Measurements from ENCODE around the gene ZBBX. TPM values are rescaled to one million over a fixed set of nuclear protein-coding genes. Genes with fewer than 3 reads are reported as not detected.
"Not testable (repeated sequence)": the region's sequence is repeated elsewhere in the genome, so short reads cannot be mapped to it uniquely, and the experiment has no call there.

Gene ZBBX, protein sequence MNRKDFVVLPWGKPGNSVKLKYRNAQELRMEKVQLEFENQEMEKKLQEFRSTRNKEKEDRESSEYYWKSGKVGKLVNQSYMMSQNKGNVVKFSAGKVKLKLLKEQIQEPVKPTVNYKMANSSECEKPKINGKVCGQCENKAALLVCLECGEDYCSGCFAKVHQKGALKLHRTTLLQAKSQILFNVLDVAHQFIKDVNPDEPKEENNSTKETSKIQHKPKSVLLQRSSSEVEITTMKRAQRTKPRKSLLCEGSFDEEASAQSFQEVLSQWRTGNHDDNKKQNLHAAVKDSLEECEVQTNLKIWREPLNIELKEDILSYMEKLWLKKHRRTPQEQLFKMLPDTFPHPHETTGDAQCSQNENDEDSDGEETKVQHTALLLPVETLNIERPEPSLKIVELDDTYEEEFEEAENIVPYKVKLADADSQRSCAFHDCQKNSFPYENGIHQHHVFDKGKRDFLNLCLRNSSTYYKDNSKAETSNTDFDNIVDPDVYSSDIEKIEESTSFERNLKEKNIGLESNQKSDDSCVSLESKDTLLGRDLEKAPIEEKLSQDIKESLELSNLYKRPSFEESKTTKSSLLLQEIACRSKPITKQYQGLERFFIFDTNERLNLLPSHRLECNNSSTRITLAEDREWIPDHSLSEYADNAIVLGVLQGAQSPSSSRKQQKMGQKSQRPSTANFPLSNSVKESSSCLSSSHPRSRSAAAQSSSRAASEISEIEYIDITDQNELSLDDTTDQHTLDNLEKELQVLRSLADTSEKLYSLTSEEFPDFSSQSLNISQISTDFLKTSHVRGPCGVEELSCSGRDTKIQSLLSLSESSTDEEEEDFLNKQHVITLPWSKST
- total RNA-seq (2014; rRNA removed; shearing (Covaris generic)) = not detected in 2 replicates

DNA sequence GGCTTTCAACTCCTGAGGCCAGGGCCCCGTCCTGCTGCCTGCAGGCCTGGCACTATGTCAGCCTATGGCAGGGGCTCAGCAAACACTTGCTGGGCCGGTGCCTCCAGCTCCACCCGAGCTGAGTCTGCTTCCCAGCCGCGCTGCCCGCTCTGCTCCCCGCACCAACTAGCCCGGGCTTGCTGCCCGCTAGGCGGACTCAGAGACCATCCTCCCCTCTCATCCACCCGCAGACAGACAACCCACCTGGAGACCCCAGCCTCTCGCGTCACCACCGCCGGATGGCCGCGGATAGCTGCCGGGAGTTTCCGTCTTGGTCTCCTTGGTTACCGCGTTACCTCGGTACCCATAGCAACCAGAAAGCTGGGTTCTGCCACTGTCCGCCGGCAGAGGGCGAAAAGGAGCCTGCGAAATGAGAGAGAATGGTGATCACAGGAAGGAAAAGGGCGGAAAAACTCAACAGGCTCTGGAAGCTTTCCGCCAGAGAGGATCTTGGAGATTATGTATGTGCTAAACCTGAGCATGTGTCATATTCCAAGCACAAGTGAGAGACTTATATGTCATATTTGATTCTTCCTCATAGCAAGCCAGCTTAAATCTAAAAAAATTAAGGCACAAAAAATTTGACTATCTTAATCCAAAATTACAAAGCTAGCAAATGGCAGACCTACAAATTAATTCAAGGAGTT, at the start of gene ZBBX:
TSS of gene ZBBX (minus strand) at position 294 of the 686 bp plus-strand sequence. CDS start 7,396 bp downstream, outside the sequence.
- no peak within 1 kb of the TSS for H3K4me3 ChIP-seq
- no peaks in the 10 kb centered on the region for H3K27me3 ChIP-seq
- H3K9me3 ChIP-seq (replicated peaks) = no peaks in the 10 kb centered on the region
- H3K27ac ChIP-seq = no peak within 1 kb of the TSS
- DNase-seq = peak; percentile 38 to 65
- H3K36me3 ChIP-seq = no peaks in the 10 kb centered on the region
- H3K4me1 ChIP-seq = no peaks in the 10 kb centered on the region

DNA sequence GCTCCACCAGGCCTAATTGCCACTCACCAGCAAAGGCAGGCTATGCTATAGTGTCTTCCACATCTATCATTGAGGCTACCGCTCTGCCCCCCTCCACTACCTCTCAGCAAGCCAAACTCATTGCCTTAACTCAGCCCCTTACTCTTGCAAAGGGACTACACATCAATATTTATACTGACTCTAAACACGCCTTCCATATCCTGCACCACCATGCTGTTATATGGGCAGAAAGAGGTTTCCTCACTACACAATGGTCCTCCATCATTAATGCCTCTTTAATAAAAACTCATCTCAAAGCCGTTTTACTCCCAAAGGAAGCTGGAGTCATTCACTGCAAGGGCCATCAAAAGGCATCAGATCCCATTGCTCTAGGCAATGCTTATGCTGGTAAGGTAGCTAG, 46.9 kb upstream of the ZBBX start:
- not testable (repeated sequence) for DNase-seq; H3K9me3 ChIP-seq (replicated peaks); H3K27ac ChIP-seq; H3K4me3 ChIP-seq; H3K36me3 ChIP-seq; H3K27me3 ChIP-seq; H3K4me1 ChIP-seq

DNA sequence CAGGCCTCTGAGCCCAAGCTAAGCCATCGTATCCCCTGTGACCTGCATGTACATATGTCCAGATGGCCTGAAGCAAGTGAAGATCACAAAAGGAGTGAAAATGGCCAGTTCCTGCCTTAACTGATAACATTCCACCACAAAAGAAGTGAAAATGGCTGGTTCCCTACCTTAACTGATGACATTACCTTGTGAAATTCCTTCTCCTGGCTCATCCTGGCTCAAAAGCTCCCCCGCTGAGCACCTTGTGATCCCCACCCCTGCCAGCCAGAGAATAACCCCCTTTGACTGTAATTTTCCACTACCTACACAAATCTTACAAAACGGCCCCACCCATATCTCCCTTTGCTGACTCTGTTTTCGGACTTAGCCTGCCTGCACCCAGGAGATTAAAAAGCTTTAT, 42.3 kb upstream of the ZBBX start:
- not testable (repeated sequence) for H3K27me3 ChIP-seq; H3K4me1 ChIP-seq; H3K36me3 ChIP-seq; H3K4me3 ChIP-seq; DNase-seq; H3K27ac ChIP-seq; H3K9me3 ChIP-seq (replicated peaks)

DNA sequence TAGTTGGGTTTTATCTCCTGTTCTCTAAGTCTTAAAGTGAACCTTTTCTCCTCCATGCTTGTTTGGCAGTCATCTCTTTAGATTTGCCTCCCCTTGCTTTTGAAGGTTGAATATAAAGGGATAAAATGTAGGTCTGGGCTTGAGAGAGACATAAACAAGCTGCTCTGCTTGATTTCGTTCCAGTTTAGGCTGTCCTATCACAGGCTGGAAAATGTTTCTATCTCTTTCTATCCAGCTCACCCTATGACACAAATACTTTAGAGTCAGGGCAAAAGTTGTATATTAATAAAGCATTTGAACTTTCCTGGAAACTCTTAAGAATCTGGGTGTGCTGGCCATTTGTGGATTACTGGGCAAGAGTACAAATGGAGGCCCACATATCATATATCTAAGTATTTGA, 29.5 kb upstream of the ZBBX start:
- no peak overlapping the region for H3K27ac ChIP-seq
- no peaks in the 10 kb centered on the region for H3K36me3 ChIP-seq
- H3K4me3 ChIP-seq = no peak overlapping the region
- H3K27me3 ChIP-seq = no peaks in the 10 kb centered on the region
- DNase-seq = no peak
- no peaks in the 10 kb centered on the region for H3K4me1 ChIP-seq
- no peaks in the 10 kb centered on the region for H3K9me3 ChIP-seq (replicated peaks)

DNA sequence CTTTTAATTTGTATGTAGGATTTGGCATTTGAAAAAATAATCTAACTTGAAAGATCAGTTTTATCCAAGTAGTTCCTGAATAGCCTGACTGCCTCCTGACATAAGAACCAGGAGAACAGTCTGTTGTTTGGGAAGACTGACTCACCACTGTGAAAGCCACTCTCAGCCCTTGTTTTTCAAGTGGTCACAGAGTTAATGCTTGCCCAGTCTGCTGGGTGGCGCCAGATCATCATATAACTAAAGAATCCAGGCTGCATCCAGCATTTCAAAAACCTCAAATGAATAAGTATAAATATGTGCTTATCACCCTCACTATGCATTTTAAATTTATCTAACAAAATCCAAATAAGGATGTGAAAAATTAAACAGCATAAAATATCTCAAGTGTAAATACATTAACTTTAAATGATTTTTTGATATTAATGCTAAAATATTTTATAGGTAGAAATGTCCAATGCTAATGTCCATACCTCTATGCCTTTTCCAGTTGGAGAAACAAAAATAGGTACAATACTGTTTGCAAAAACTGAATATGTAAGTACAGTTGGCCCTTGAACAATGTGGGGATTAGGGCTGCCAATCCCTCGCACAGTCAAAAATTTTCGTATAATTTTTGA, 26.9 kb upstream of the ZBBX start:
- H3K4me1 ChIP-seq = no peaks in the 10 kb centered on the region
- peak; percentile 28 to 54 for DNase-seq
- H3K9me3 ChIP-seq (replicated peaks) = no peaks in the 10 kb centered on the region
- no peak overlapping the region for H3K4me3 ChIP-seq
- no peaks in the 10 kb centered on the region for H3K27me3 ChIP-seq
- H3K27ac ChIP-seq = no peak overlapping the region
- H3K36me3 ChIP-seq = no peaks in the 10 kb centered on the region

DNA sequence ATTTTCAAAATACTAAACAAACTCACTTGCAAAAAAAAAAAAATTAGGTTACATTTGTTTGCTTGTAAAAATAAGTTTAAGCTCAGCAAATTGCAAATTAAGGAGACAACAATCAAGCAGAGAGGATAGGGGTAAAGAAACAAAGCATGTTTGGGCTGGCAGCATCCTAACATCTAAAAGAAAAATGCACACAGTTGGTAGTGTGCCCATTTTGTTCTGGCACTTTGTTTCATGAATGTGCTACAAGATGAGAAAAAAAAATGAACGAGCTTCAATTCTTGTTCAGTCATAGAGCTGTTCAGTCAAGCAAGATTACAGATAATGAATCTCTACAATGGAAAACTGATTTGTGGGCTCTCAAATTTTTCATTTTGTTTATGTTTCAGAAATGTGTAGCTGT, 17.7 kb upstream of the ZBBX start:
- DNase-seq = no peak
- Histone ChIP-seq H3K4me3 (no peak overlapping the region), H3K36me3 (no peaks in the 10 kb centered on the region), H3K27ac (no peak overlapping the region), H3K9me3 (replicated peaks) (no peaks in the 10 kb centered on the region), H3K4me1 (no peaks in the 10 kb centered on the region), H3K27me3 (no peaks in the 10 kb centered on the region)

DNA sequence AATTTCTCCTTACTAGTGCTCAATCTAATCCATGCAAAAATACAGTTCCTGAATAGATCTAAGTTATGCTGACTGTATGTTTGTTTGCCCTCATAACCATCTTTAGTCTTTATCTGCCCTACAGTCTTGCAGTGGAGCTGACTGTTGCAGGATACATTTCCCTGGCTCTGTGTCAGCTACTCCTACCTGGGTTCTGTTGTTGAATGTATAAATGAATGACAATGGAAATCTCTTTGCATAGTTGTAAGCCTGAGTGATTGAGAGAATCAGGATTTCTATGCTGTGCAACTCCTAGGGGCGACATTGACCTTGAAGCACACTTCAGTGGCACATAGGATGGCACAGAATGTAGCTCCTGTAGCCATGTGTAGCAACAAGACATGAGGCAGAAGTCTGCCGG, 16.0 kb upstream of the ZBBX start:
- no peaks in the 10 kb centered on the region for H3K9me3 ChIP-seq (replicated peaks)
- no peak for DNase-seq
- H3K27me3 ChIP-seq = no peaks in the 10 kb centered on the region
- H3K36me3 ChIP-seq = no peaks in the 10 kb centered on the region
- no peak overlapping the region for H3K4me3 ChIP-seq
- no peaks in the 10 kb centered on the region for H3K4me1 ChIP-seq
- H3K27ac ChIP-seq = no peak overlapping the region

DNA sequence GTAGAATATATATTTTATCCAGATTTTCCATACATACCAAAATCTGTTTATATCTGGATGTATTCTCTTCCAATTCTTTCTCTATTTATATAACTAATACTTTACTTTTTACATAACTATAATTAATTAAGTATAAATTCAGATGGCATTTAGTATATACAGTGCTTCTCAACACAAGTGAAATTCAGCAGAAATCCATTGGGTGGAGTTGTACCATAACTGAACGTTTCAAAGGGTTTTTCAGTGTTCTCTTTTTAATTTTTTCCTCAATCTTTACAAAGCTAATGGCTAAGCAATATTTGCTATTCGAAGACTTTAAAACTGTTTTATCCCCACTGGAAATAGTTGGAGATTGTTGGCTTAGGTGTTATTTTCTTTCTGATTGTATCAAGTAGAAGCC, 13.9 kb upstream of the ZBBX start:
- Histone ChIP-seq H3K27me3 (no peaks in the 10 kb centered on the region), H3K9me3 (replicated peaks) (no peaks in the 10 kb centered on the region), H3K4me1 (no peaks in the 10 kb centered on the region), H3K4me3 (no peak overlapping the region), H3K27ac (no peak overlapping the region), H3K36me3 (no peaks in the 10 kb centered on the region)
- DNase-seq = no peak

DNA sequence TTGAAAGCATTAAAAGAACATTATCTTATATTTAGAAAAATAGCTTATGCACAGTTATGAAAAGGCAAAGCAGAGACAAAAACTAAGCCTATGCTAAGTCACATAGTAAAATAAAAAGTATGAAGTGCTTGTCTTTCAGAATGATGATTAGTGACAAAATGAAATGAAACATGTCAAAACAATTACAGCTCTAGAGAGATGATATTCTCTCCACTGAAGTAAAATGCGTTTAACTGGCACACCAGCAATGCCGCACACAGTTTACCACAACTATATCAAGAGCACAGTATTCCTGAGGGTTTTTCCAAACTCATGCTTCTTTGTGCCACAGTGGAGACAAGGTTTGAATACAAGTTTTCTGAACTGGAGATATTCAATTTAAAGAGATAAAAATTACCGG, 2.1 kb upstream of the ZBBX start:
- Histone ChIP-seq H3K9me3 (replicated peaks) (no peaks in the 10 kb centered on the region), H3K36me3 (no peaks in the 10 kb centered on the region), H3K4me3 (no peak overlapping the region), H3K27ac (no peak overlapping the region), H3K4me1 (no peaks in the 10 kb centered on the region), H3K27me3 (no peaks in the 10 kb centered on the region)
- no peak for DNase-seq

DNA sequence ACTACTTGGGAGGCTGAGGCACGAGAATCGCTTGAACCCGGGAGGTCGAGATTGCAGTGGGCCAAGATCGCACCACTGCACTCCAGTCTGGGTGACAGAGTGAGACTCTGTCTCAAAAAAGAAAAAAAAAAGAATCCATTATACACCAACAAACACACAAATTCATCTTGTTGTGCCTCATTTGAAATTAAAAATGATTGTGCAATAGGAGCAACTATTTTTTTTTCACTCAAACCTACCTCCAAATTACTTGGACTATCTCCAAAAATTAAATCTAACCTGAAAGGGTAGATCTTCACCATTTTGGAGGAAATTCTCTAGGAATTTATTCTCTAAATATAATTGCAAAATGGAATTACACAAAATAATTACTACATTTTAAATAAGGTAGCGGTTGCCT, 4.6 kb downstream of the ZBBX start:
- no peak for DNase-seq
- Histone ChIP-seq H3K36me3 (no peaks in the 10 kb centered on the region), H3K9me3 (replicated peaks) (no peaks in the 10 kb centered on the region), H3K27me3 (no peaks in the 10 kb centered on the region), H3K27ac (no peak overlapping the region), H3K4me3 (no peak overlapping the region), H3K4me1 (no peaks in the 10 kb centered on the region)

DNA sequence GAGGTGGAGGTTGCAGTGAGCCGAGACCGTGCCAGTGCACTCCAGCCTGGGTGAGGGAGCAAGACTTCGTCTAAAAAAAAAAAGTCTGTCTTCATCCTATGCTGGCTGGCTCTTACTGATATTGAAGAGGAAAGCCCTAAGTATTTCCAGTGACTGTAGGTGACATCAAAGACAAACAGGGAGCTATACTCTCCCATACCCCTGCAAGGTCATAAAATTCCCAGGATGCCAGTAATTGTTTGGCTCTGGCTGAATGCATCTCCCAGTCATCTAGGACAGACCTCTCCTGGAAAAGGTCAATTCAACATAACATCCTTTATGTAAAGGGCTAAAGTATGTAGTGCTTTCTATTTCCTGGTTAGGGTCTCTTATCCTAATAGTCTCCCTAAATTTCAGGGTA, 8.0 kb downstream of the ZBBX start:
- Histone ChIP-seq H3K27me3 (no peaks in the 10 kb centered on the region), H3K27ac (no peak overlapping the region), H3K9me3 (replicated peaks) (no peaks in the 10 kb centered on the region), H3K36me3 (no peaks in the 10 kb centered on the region), H3K4me3 (no peak overlapping the region), H3K4me1 (no peaks in the 10 kb centered on the region)
- DNase-seq = no peak

DNA sequence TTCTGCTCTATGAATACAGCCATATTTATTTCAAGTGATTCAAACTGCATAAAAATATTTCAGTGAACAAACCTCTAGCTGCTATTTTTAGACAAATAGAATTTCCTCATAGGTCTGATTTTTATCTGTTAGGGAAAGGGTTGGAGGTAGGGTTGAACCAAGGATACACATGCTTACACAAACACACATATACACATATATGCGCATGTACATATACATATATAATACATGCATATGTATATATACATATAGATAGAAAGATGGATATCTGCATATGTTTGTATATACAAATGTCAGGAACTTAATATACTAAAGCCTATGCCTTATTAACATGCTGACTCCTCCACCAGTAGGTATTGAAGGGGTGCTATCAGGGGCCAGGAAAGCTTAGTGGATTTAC, 18.1 kb downstream of the ZBBX start:
- H3K27ac ChIP-seq = no peak overlapping the region
- H3K9me3 ChIP-seq (replicated peaks) = no peaks in the 10 kb centered on the region
- DNase-seq = no peak
- no peaks in the 10 kb centered on the region for H3K27me3 ChIP-seq
- H3K4me1 ChIP-seq = no peaks in the 10 kb centered on the region
- H3K36me3 ChIP-seq = no peaks in the 10 kb centered on the region
- no peak overlapping the region for H3K4me3 ChIP-seq

DNA sequence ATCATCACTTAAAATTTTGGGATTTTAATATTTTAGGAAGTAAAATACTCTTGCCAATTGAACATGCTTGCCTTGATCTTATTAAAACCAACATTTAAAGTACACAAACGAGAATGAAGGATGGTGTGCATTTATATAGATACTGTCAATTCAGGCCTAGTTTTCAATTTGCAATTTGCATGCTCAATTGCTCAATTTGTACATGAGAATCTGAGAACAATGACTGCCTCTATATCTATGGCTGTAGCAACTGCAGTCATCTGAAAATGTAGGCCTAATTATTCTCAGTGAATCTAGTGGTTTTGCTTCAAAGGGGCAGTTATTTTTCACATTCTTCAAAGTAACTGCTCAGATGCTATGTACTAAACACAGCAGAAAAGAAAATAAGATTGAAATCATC, 18.8 kb downstream of the ZBBX start:
- no peaks in the 10 kb centered on the region for H3K36me3 ChIP-seq
- H3K27me3 ChIP-seq = no peaks in the 10 kb centered on the region
- no peak for DNase-seq
- H3K27ac ChIP-seq = no peak overlapping the region
- H3K4me1 ChIP-seq = no peaks in the 10 kb centered on the region
- H3K9me3 ChIP-seq (replicated peaks) = no peaks in the 10 kb centered on the region
- no peak overlapping the region for H3K4me3 ChIP-seq

DNA sequence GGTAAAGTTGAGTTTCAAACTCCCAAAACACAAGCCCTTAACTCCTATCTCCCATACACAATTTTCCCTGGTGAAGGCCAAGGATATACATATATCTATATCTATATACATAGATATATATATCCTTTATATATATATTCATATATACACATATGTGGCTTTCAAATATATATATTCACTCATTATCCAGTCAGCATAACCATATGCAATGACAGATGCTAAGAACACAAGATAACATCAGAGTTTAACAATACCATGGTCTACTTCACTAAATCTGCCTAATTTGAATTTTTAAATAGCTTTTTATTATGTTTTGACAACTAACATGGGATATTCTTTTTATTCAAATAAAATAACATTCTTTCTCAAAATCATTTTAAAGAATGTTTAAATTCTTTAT, 24.7 kb downstream of the ZBBX start:
- Histone ChIP-seq H3K4me3 (no peak overlapping the region), H3K36me3 (no peaks in the 10 kb centered on the region), H3K27me3 (no peaks in the 10 kb centered on the region), H3K27ac (no peak overlapping the region), H3K4me1 (no peaks in the 10 kb centered on the region), H3K9me3 (replicated peaks) (no peaks in the 10 kb centered on the region)
- DNase-seq = no peak

DNA sequence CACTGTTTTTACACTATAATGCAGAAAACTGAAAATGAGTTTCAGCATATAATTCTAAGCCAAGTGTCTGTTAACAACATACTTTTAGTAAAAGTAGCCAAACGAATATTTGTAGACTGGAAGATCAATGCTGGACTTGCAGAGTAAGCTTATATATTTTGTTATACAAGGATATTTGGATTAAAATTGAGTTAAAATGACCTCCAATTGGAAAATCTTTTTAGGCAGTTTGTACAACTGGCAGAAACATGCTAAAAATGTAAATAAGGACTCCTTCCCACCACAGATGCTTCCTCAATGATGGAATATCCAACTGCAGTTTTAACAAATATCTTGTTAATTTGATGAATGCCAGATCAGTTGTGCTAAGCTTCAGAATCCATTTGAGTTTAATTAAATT, 25.3 kb downstream of the ZBBX start:
- Histone ChIP-seq H3K4me3 (no peak overlapping the region), H3K27me3 (no peaks in the 10 kb centered on the region), H3K9me3 (replicated peaks) (no peaks in the 10 kb centered on the region), H3K4me1 (no peaks in the 10 kb centered on the region), H3K27ac (no peak overlapping the region), H3K36me3 (no peaks in the 10 kb centered on the region)
- DNase-seq = no peak

Measured in SJCRH30 (cell line).